Lower leg skin (tissue), 4 donors: ENCODE results near the gene SH3BP5. TPM values are rescaled to one million over a fixed set of nuclear protein-coding genes. Genes with fewer than 3 reads are reported as not detected.

Experiments used
- DNase-seq, 2 donors: peaks; one replicate each; pipeline ENCODE4 v3.0.0-alpha.2; 2019; ENCODE audit warnings: low spot score in 2 of 2
- H3K4me3 ChIP-seq: fragments of 200-600 bp; sonication (generic); 2 replicates; pipeline ENCODE4 v1.5.1; 2017; ENCODE audit warnings: mild to moderate bottlenecking, low read depth; ENCODE audit not compliant: poor library complexity, severe bottlenecking
- CTCF ChIP-seq, 3 donors: fragments of 450-650 bp; IDR thresholded peaks; one replicate each; pipeline ENCODE4 v1.5.1; 2016; ENCODE audit warnings: antibody characterized with exemption in 3 of 3, mild to moderate bottlenecking in 3 of 3, moderate library complexity in 2 of 3
- POLR2A ChIP-seq, 2 donors: fragments of 450-650 bp; IDR thresholded peaks; one replicate each; pipeline ENCODE4 v1.6.1; 2016 to 2017; ENCODE audit warnings: antibody characterized with exemption in 2 of 2, mild to moderate bottlenecking in 1 of 2, moderate library complexity in 1 of 2
- WGBS, 2 donors: methylation state at CpG; one replicate each; pipeline ENCODE4 v1.1.5; 2018; 5-methylcytosine and 5-hydroxymethylcytosine counted together
- intact Hi-C: fragments of 100-400 bp; cut with DNase I; formaldehyde crosslinking; loops from one replicate; pipeline ENCODE4 v1.15.0; 2023; ENCODE audit warnings: low total_unique reads
- total RNA-seq, 4 donors: library from RNA; depleted of rRNA; stranded (reverse); fragments of >200 nt; gene quantifications; one replicate each; pipeline ENCODE4 v1.1.0, GENCODE V29; 2016

The SH3BP5 gene
- total RNA-seq, 4 donors from 2014 or later, result 10.7 to 30.3 (median 18.5) TPM

- WGBS, 2 donors, result 47 to 52% methylated on average over 4 of the region's 4 CpGs
- TF ChIP-seq POLR2A (IDR thresholded peaks at IDR 0.05) (no peak), CTCF (IDR thresholded peaks at IDR 0.05) (no peak)
- no peak overlapping the region for H3K4me3 ChIP-seq
- peak in 1 of 2 donors; percentile 79 for DNase-seq
- intact Hi-C loops, result no loop called here
Measured at GRCh38 chr3:15325228-15325627, 7.2 kb downstream of the SH3BP5 start.

- no peak overlapping the region for H3K4me3 ChIP-seq
- TF ChIP-seq POLR2A (IDR thresholded peaks at IDR 0.05) (no peak), CTCF (IDR thresholded peaks at IDR 0.05) (no peak)
- DNase-seq, result no peak
- intact Hi-C loops, result no loop called here
- WGBS, 2 donors, result 53 to 56% methylated on average over 7 of the region's 7 CpGs
Measured at GRCh38 chr3:15324379-15324808, 8.0 kb downstream of the SH3BP5 start.

- DNase-seq, result no peak
- no peak for TF ChIP-seq CTCF (IDR thresholded peaks at IDR 0.05)
- TF ChIP-seq POLR2A (IDR thresholded peaks at IDR 0.05), result no peak
- 95 to 97% methylated on average over 6 of the region's 6 CpGs for WGBS, 2 donors
- no peak overlapping the region for H3K4me3 ChIP-seq
- intact Hi-C loops, result no loop called here
Measured at GRCh38 chr3:15323063-15323462, 9.3 kb downstream of the SH3BP5 start.

GRCh38 chr3:15321349-15321748, 11.0 kb downstream of the SH3BP5 start:
- no peak overlapping the region for H3K4me3 ChIP-seq
- no peak for DNase-seq
- intact Hi-C loops, result no loop called here
- 84 to 90% methylated on average over 1 of the region's 1 CpG for WGBS, 2 donors
- TF ChIP-seq CTCF (IDR thresholded peaks at IDR 0.05) (no peak), POLR2A (IDR thresholded peaks at IDR 0.05) (no peak)

GRCh38 chr3:15319575-15319974, 12.8 kb downstream of the SH3BP5 start:
- TF ChIP-seq POLR2A (IDR thresholded peaks at IDR 0.05) (no peak), CTCF (IDR thresholded peaks at IDR 0.05) (no peak)
- no peak for DNase-seq
- intact Hi-C loops, result no loop called here
- no peak overlapping the region for H3K4me3 ChIP-seq
- WGBS, 2 donors, result 51 to 57% methylated on average over 4 of the region's 4 CpGs

- DNase-seq, result no peak
- TF ChIP-seq CTCF (IDR thresholded peaks at IDR 0.05), result no peak
- TF ChIP-seq POLR2A (IDR thresholded peaks at IDR 0.05), result no peak
- intact Hi-C loops, result no loop called here
- H3K4me3 ChIP-seq, result no peak overlapping the region
- WGBS, 2 donors, result 69 to 72% methylated on average over 2 of the region's 2 CpGs
Measured at GRCh38 chr3:15319136-15319535, 13.2 kb downstream of the SH3BP5 start.
